ENCODE measurements around the gene CD84. TPM values are rescaled to one million over a fixed set of nuclear protein-coding genes. Genes with fewer than 3 reads are reported as not detected.
"Not testable (repeated sequence)": the region's sequence is repeated elsewhere in the genome, so short reads cannot be mapped to it uniquely, and the experiment has no call there.

Gene CD84, protein sequence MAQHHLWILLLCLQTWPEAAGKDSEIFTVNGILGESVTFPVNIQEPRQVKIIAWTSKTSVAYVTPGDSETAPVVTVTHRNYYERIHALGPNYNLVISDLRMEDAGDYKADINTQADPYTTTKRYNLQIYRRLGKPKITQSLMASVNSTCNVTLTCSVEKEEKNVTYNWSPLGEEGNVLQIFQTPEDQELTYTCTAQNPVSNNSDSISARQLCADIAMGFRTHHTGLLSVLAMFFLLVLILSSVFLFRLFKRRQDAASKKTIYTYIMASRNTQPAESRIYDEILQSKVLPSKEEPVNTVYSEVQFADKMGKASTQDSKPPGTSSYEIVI
- total RNA-seq: not detected in 2 replicates

DNA sequence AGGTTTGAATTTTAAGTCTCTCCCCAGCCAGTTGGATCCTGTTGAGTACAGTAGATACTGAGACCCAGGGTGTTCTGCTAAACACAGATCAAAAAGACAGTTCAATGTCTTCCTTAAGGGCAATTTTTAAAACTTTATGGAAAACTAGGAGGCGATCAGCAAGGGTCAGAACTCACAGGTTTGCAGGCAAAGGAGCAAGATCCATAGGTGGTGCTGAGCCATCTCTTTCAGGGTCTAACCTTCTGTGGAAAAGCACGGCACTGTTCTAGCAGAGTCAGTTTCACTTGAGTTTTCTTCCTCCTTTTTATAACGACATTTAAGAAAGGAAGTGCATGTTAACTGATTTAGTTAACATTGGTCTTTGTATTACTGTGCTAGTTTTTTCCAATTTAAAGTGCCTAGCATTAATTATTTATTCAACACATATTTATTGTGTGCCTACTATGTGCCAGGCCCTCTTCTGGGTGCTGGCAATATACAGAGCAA, at the start of gene CD84:
Gene CD84 (minus strand): TSS at position 281 of the 486 bp plus-strand sequence. CDS start 59 bp downstream, at position 222.
- H3K36me3 ChIP-seq (ENCODE audit: control insufficient read depth, insufficient read depth, low read length): no peaks in the 10 kb centered on the region
- TF ChIP-seq, protein P1, sequence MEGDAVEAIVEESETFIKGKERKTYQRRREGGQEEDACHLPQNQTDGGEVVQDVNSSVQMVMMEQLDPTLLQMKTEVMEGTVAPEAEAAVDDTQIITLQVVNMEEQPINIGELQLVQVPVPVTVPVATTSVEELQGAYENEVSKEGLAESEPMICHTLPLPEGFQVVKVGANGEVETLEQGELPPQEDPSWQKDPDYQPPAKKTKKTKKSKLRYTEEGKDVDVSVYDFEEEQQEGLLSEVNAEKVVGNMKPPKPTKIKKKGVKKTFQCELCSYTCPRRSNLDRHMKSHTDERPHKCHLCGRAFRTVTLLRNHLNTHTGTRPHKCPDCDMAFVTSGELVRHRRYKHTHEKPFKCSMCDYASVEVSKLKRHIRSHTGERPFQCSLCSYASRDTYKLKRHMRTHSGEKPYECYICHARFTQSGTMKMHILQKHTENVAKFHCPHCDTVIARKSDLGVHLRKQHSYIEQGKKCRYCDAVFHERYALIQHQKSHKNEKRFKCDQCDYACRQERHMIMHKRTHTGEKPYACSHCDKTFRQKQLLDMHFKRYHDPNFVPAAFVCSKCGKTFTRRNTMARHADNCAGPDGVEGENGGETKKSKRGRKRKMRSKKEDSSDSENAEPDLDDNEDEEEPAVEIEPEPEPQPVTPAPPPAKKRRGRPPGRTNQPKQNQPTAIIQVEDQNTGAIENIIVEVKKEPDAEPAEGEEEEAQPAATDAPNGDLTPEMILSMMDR (IDR thresholded peaks at IDR 0.05; ENCODE audit: insufficient read depth, low read length, poor library complexity, severe bottlenecking): no peak
- no peak within 1 kb of the TSS for H3K4me3 ChIP-seq (ENCODE audit: low read depth, low read length)
- DNase-seq (ENCODE audit: low read depth): no peak
- no peaks in the 10 kb centered on the region for H3K27me3 ChIP-seq (ENCODE audit: control insufficient read depth, insufficient read depth, low read length)

DNA sequence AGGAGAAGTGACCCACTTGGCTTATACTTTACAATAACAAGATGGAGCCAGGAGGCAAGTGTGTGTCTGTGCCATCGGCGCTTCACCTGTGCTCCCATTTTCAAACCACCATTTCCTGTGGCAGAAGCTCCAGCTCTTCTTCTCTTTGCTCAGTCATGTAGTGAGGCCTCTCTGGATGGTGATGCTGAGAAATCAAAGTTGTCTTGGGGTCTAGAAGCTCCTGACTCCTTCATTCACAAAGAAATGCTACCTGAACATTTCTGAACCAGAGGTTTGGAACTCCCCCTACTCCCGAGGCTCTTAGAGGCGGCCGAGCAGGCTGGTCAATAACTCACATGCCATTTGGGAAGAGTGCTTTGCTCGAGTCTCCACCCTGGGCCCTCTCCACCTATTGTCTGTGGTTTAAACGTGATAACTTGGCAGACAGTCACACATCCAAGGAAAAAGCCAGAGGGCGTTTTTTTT, 49.5 kb upstream of the CD84 start:
- no peak overlapping the region for H3K4me3 ChIP-seq (ENCODE audit: low read depth, low read length)
- no peak for DNase-seq (ENCODE audit: low read depth)
- no peaks in the 10 kb centered on the region for H3K27me3 ChIP-seq (ENCODE audit: control insufficient read depth, insufficient read depth, low read length)
- TF ChIP-seq, protein P1 (IDR thresholded peaks at IDR 0.05; ENCODE audit: insufficient read depth, low read length, poor library complexity, severe bottlenecking): no peak
- no peaks in the 10 kb centered on the region for H3K36me3 ChIP-seq (ENCODE audit: control insufficient read depth, insufficient read depth, low read length)

DNA sequence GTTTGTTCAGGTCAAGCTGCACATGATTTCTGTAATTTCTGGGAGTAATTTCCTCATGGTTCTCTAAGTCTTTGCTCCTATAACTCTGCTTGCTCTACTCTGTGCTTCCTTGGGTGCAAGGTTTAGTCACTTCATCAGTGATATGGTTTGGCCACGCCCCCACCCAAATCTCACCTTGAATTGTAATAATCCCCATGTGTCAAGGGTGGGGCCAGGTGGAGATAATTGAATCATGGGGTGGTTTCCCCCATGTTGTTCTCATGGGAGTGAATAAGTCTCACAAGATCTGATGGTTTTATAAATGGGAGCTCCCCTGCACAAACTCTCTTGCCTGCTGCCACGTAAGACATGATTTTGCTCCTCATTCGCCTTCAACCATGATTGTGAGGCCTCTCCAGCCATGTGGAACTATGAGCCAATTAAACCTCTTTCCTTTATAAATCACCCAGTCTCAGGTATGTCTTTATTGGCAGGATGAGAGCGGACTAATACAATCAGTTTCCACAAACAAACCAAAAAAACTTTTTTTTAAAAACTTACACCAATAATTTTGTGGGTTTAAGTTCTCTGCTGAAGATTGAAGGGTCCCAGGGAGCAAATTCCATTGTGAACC, 48.5 kb upstream of the CD84 start:
- not testable (repeated sequence) for H3K36me3 ChIP-seq (ENCODE audit: control insufficient read depth, insufficient read depth, low read length); DNase-seq (ENCODE audit: low read depth); H3K4me3 ChIP-seq (ENCODE audit: low read depth, low read length); H3K27me3 ChIP-seq (ENCODE audit: control insufficient read depth, insufficient read depth, low read length)

DNA sequence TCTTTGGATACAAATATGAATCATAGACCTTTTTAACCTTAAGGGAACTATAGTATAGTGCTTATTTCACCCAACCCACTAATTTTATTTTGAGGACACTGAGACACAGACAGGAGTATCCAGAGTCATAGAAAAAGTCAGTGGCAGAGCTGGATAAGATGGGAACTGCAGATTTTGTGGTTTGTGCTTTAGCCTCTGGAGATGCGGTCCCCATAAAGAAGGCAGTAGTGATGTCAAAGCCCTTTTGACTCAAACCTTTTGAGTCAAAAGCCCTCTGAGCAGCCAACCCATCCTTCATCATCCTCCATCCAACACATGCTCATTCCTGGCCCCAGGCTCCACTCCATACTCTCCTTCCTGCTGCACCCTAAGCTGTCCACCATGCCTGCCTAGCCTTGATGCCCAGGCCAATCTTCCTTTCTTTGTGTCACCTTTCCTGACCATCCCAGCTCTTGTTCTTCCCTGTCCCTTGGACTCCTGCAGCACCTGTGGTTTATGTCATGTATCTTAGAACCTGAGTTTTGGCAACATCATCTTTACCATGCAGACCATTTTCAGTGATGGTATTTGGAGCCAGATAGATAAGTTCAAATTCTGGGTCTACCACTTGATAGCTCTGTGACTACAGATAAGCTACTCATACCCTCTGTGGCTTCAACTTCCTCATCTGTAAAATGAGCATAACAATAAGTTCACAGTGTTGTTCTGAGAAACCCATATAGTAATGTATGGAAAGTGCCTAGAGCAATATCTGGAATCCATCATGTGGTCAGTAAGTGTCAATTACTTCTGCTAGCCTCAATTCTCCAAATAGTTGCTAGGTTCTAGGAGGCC, 47.4 kb upstream of the CD84 start:
- DNase-seq (ENCODE audit: low read depth): no peak
- H3K27me3 ChIP-seq (ENCODE audit: control insufficient read depth, insufficient read depth, low read length): no peaks in the 10 kb centered on the region
- TF ChIP-seq, protein P1 (IDR thresholded peaks at IDR 0.05; ENCODE audit: insufficient read depth, low read length, poor library complexity, severe bottlenecking): no peak
- H3K4me3 ChIP-seq (ENCODE audit: low read depth, low read length): no peak overlapping the region
- H3K36me3 ChIP-seq (ENCODE audit: control insufficient read depth, insufficient read depth, low read length): no peaks in the 10 kb centered on the region

DNA sequence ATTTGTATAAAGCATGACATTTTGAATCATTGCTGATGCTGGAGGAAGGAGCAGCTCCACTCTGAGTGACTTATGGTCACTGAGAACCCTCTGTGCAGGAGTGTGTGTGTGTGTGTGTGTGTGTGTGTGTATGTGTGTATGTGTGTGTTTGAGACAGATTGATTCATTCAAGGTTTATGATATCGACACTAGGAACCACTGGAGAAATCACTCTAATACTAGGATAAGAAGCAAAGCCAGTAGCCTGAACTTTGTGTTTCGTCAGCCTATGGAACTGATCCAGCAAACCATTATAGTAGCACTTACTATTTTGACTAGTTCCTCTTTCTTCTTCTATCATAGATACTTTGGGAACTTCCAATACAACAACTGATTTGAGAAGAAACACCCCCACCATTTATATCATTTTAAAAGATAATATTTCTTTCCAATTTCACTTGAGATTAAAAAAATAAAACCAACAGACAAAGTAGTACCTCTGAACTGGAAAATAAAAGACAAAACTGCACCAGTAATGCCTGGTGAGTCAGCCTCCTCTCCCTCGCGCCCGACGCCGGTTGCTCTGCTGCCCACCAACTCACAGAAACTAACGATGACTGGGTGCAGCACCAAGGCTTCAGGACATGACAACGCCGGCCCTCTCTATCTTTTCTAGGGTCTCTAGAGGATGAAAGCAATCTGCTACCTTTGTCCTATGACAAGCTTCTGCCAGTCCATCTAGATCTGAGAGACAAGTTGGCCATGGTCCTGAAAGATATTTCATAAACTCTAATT, 46.6 kb upstream of the CD84 start:
- no peak for DNase-seq (ENCODE audit: low read depth)
- TF ChIP-seq, protein P1 (IDR thresholded peaks at IDR 0.05; ENCODE audit: insufficient read depth, low read length, poor library complexity, severe bottlenecking): no peak
- no peak overlapping the region for H3K4me3 ChIP-seq (ENCODE audit: low read depth, low read length)
- H3K36me3 ChIP-seq (ENCODE audit: control insufficient read depth, insufficient read depth, low read length): no peaks in the 10 kb centered on the region
- H3K27me3 ChIP-seq (ENCODE audit: control insufficient read depth, insufficient read depth, low read length): no peaks in the 10 kb centered on the region

Data from kidney epithelial cell (primary cell).